IgD-negative memory B cell (primary cell): ENCODE measurements around the gene TMEM190. TPM values are rescaled to one million over a fixed set of nuclear protein-coding genes. Genes with fewer than 3 reads are reported as not detected.

Source experiments
- H3K27ac Mint-ChIP-seq, 3 donors: one replicate each; pipeline ENCODE4 v1.8.0; 2020 to 2022; ENCODE audit warnings: mild to moderate bottlenecking in 3 of 3, mixed read lengths in 3 of 3, moderate library complexity in 1 of 3
- H3K27me3 Mint-ChIP-seq: one replicate; pipeline ENCODE4 v1.8.0; 2021; ENCODE audit warnings: mixed read lengths
- H3K36me3 Mint-ChIP-seq: one replicate; pipeline ENCODE4 v1.8.0; 2020; ENCODE audit warnings: mild to moderate bottlenecking, mixed read lengths
- H3K4me1 Mint-ChIP-seq, 3 donors: one replicate each; pipeline ENCODE4 v1.8.0; 2020 to 2022; ENCODE audit warnings: mixed read lengths in 3 of 3, mild to moderate bottlenecking in 1 of 3
- H3K4me3 Mint-ChIP-seq, 4 donors: one replicate each; pipeline ENCODE4 v1.8.0; 2020 to 2022; ENCODE audit warnings: mild to moderate bottlenecking in 4 of 4, mixed read lengths in 4 of 4, moderate library complexity in 3 of 4
- H3K9me3 Mint-ChIP-seq, 3 donors: one replicate each; pipeline ENCODE4 v1.8.0; 2020 to 2021; ENCODE audit warnings: mixed read lengths in 3 of 3, mild to moderate bottlenecking in 1 of 3
- polyA plus RNA-seq: library from polyadenylated mRNA; unstranded; fragments of 300-500 nt; fragmentation: Illumina TruSeq; gene quantifications from one replicate; pipeline ENCODE4 v1.2.3, GENCODE V29; 2021

The TMEM190 gene
- polyA plus RNA-seq, 1 donor from 2014 or later: not detected

GRCh38 chr19:55345818-55346724, 30.6 kb upstream of the TMEM190 start:
- Mint-ChIP-seq H3K27ac (no peak overlapping the region), H3K27me3 (peaks cover 3% of the 10 kb centered on the region), H3K4me3 (no peak overlapping the region), H3K36me3 (no peaks in the 10 kb centered on the region), H3K9me3 (peaks cover 0 to 2% (median 0%) of the 10 kb centered on the region in 3 donors), H3K4me1 (peaks cover 0 to 2% (median 1%) of the 10 kb centered on the region in 3 donors)

GRCh38 chr19:55346725-55347441, 29.7 kb upstream of the TMEM190 start:
- Mint-ChIP-seq H3K9me3 (peaks cover 0 to 3% (median 0%) of the 10 kb centered on the region in 3 donors), H3K36me3 (no peaks in the 10 kb centered on the region), H3K4me1 (no peaks in the 10 kb centered on the region), H3K27ac (no peak overlapping the region), H3K27me3 (peaks cover 10% of the 10 kb centered on the region), H3K4me3 (no peak overlapping the region)

- H3K36me3 Mint-ChIP-seq: no peaks in the 10 kb centered on the region
- H3K27ac Mint-ChIP-seq: no peak overlapping the region
- peaks cover 0 to 2% (median 0%) of the 10 kb centered on the region in 3 donors for H3K4me1 Mint-ChIP-seq
- peaks cover 0 to 3% (median 0%) of the 10 kb centered on the region in 3 donors for H3K9me3 Mint-ChIP-seq
- H3K4me3 Mint-ChIP-seq: no peak overlapping the region
- peaks cover 16% of the 10 kb centered on the region for H3K27me3 Mint-ChIP-seq
These were observed 29.1 kb upstream of the TMEM190 start for GRCh38 chr19:55347442-55348009.

DNA sequence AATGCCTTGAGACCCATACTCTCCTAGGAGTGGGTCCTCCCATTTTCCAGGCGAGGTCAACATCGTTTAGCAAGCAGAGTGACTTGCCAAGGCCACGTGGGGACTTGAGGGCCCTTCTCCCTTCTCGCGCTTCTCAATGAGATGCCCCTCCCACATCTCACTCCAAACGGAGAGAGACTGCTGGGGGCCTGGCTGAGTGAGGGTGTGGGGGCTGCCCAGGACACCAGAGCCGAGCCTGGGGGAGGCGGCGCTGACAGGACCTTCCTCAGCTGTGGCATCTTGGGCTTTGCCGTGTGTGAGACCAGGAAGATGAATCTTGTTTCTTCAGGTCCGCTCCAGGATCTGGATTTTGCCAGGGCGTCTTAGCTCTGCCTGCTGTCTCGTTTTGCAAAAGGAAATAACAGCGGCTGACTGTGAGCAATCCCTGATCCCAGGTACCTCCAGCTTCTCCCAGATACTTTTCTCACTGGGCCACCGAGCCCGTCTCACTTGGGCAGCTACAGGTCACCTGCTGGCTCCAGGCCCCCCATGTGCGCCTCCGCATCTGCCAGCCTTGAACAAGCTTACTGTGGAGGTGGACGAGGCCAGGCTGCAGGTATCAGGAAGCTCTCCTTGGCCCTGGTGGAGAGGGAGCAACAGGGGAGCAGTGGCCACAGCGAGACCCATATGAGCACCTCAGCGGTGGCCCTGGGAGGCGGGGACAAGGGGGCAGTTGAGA, 28.1 kb upstream of the TMEM190 start:
- no peak overlapping the region for H3K4me3 Mint-ChIP-seq

DNA sequence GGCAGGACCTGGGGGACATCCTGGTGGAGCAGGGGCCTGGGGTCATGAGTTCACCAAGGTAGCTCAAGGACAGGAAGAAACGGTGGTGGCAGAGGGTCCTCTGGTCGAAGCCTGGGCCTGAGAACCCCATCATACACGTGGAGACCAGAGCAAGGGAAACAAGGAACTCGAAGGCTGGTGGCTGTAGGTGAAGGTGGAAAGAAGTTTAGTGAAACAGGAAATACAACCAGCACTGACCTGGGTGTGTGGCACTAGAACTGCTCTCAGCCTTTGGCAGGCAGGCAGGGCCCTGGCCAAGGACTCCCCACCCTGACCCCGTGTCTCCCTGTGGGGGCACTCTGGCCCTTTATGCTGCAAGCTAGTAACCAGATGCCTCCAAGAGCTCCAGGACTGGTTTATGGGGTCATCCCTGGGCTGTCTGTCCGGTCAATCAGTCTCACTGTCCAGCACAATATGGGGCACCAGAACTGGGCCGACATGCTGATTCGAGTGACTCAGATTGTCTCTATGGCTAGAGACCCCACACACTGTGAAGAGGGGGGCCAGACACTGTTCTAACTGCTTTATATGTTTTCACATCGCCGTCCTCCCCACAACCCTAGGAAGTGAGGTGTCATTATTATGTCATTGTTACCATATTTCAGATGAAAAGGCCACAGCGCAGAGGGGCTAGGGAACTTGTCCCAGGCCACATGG, 25.9 kb upstream of the TMEM190 start:
- Mint-ChIP-seq H3K27ac (no peak overlapping the region), H3K9me3 (peaks cover 0 to 3% (median 0%) of the 10 kb centered on the region in 3 donors), H3K4me3 (no peak overlapping the region), H3K36me3 (no peaks in the 10 kb centered on the region), H3K27me3 (peaks cover 34% of the 10 kb centered on the region), H3K4me1 (peaks cover 4 to 9% (median 5%) of the 10 kb centered on the region in 3 donors)

More for the DNA sequence above, 28.1 kb upstream of the TMEM190 start:
- H3K27ac Mint-ChIP-seq: no peak overlapping the region
- peaks cover 0 to 3% (median 0%) of the 10 kb centered on the region in 3 donors for H3K9me3 Mint-ChIP-seq
- H3K36me3 Mint-ChIP-seq: no peaks in the 10 kb centered on the region
- peaks cover 25% of the 10 kb centered on the region for H3K27me3 Mint-ChIP-seq
- peaks cover 4 to 9% (median 5%) of the 10 kb centered on the region in 3 donors for H3K4me1 Mint-ChIP-seq

DNA sequence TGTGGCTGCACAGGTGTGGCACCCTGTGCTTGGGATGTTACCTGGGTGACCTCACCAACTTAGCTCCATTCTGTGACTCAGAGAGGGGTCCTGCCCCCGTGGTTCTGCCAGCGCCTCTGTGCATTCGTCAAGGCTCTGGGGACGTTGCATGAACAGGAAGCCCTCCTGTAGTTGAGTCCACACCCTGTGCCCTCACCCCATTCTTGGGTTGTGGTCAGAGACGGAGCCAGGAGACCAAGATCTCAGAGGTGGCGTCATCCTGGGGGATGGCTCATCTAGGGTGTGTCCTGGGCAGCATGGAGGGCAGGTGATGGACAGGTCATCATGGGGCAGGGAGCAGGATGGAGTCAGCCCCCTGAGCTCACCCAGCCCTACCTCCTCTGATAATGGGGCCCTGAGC, 24.6 kb upstream of the TMEM190 start:
- peaks cover 44% of the 10 kb centered on the region for H3K27me3 Mint-ChIP-seq

GRCh38 chr19:55352549-55353145, 24.0 kb upstream of the TMEM190 start:
- H3K36me3 Mint-ChIP-seq: peaks cover 2% of the 10 kb centered on the region
- peaks cover 4 to 9% (median 5%) of the 10 kb centered on the region in 3 donors for H3K4me1 Mint-ChIP-seq
- peaks cover 0 to 3% (median 0%) of the 10 kb centered on the region in 3 donors for H3K9me3 Mint-ChIP-seq
- peak overlapping the region in 3 of 4 donors; percentile 19 to 73 (median 50) for H3K4me3 Mint-ChIP-seq
- peak overlapping the region in 1 of 3 donors; percentile 6 for H3K27ac Mint-ChIP-seq
- H3K27me3 Mint-ChIP-seq: peaks cover 47% of the 10 kb centered on the region

More for the DNA sequence above, 24.6 kb upstream of the TMEM190 start:
- peak overlapping the region in 1 of 3 donors; percentile 69 for H3K27ac Mint-ChIP-seq
- no peaks in the 10 kb centered on the region for H3K36me3 Mint-ChIP-seq
- peaks cover 4 to 9% (median 5%) of the 10 kb centered on the region in 3 donors for H3K4me1 Mint-ChIP-seq
- no peak overlapping the region for H3K4me3 Mint-ChIP-seq
- H3K9me3 Mint-ChIP-seq: peaks cover 0 to 3% (median 0%) of the 10 kb centered on the region in 3 donors

GRCh38 chr19:55353356-55353802, 23.2 kb upstream of the TMEM190 start:
- Mint-ChIP-seq H3K27ac (no peak overlapping the region), H3K36me3 (peaks cover 2% of the 10 kb centered on the region), H3K4me1 (peaks cover 4 to 9% (median 5%) of the 10 kb centered on the region in 3 donors), H3K9me3 (peaks cover 0 to 5% (median 0%) of the 10 kb centered on the region in 3 donors), H3K4me3 (peak overlapping the region; percentile 50 to 89 (median 76)), H3K27me3 (peaks cover 46% of the 10 kb centered on the region)

DNA sequence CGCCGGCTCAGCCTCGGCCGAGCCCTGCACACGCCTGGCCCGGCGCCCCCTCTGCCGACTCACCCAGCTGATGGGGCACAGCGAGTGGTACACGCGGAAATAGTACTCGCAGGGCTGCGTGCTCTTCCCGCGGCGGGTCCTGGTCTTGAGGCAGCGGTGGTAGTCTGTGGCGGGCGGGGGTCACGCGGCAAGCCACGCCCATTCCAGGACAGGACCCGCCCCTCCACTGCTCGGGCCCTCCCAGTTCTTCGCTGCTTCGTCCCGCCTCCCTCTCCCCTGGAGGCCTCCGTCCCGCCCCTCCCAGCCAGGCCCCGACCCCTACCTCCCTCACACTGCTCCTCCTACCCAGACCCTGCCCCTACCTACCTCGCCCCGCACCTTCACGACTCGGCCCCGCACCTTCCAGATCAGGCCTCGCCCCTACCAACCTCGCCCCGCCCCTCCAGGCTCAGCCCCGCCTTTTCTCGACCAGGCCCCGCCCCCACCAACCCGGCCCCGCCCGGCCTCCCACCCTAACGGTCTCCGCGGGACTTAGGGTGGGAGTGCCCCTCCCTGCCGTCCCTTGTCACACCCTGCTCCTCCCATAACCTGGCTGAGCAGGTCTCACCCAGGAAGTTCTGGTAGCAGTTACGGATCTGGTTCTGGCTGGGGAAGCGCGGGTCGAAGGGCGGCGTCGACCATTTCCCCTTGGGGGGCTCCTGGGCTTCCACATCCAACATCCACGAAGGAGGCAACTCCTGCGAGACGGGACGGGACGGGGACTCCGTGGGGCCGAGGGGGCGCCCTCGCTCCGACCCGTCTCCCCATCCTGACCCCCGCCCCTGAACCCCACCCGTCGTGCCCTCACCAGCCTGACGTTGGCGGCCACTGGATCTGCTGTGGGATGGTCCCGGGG, 22.6 kb upstream of the TMEM190 start:
- peaks cover 0 to 5% (median 0%) of the 10 kb centered on the region in 3 donors for H3K9me3 Mint-ChIP-seq
- H3K4me1 Mint-ChIP-seq: peaks cover 4 to 9% (median 5%) of the 10 kb centered on the region in 3 donors
- peaks cover 2% of the 10 kb centered on the region for H3K36me3 Mint-ChIP-seq
- H3K4me3 Mint-ChIP-seq: peak overlapping the region in 3 of 4 donors; percentile 68 to 89 (median 85)
- peak overlapping the region in 1 of 3 donors; percentile 39 for H3K27ac Mint-ChIP-seq
- peaks cover 46% of the 10 kb centered on the region for H3K27me3 Mint-ChIP-seq

GRCh38 chr19:55354698-55355212, 21.9 kb upstream of the TMEM190 start, which contains the start of gene COX6B2:
Gene COX6B2 (minus strand): TSS chr19:55354719. CDS start chr19:55354521, 198 bp downstream.
- peaks cover 46% of the 10 kb centered on the region for H3K27me3 Mint-ChIP-seq
- peaks cover 4 to 9% (median 5%) of the 10 kb centered on the region in 3 donors for H3K4me1 Mint-ChIP-seq
- H3K27ac Mint-ChIP-seq: peak within 1 kb of the TSS in 1 of 3 donors; percentile 39
- peaks cover 0 to 5% (median 0%) of the 10 kb centered on the region in 3 donors for H3K9me3 Mint-ChIP-seq
- H3K36me3 Mint-ChIP-seq: peaks cover 2% of the 10 kb centered on the region
- peak within 1 kb of the TSS; percentile 50 to 89 (median 76) for H3K4me3 Mint-ChIP-seq

- Mint-ChIP-seq H3K9me3 (peaks cover 0 to 5% (median 0%) of the 10 kb centered on the region in 3 donors), H3K4me3 (no peak overlapping the region), H3K27ac (no peak overlapping the region), H3K27me3 (peaks cover 46% of the 10 kb centered on the region), H3K4me1 (peaks cover 4 to 9% (median 5%) of the 10 kb centered on the region in 3 donors), H3K36me3 (peaks cover 2% of the 10 kb centered on the region)
These were observed 21.3 kb upstream of the TMEM190 start for GRCh38 chr19:55355213-55355821.

GRCh38 chr19:55358493-55358892, 18.1 kb upstream of the TMEM190 start:
- Mint-ChIP-seq H3K36me3 (peaks cover 2% of the 10 kb centered on the region), H3K27me3 (peaks cover 24% of the 10 kb centered on the region), H3K4me1 (peaks cover 0 to under 1% (median 0%) of the 10 kb centered on the region in 3 donors), H3K27ac (no peak overlapping the region), H3K9me3 (peaks cover 0 to 2% (median 0%) of the 10 kb centered on the region in 3 donors), H3K4me3 (no peak overlapping the region)
